ENCODE data around the gene NBAS. TPM values are rescaled to one million over a fixed set of nuclear protein-coding genes. Genes with fewer than 3 reads are reported as not detected.

NBAS gene
- total and polyA plus RNA-seq, 10 of the 15 experiments (the other 5 are each of a cell fraction or from before 2014, with no cell fraction given) = 4.3 to 32.7 (median 20.8) TPM

GRCh38 chr2:15415748-15416147 lies 145.4 kb downstream of the NBAS start:
- H3K79me2 ChIP-seq (ENCODE audit: control insufficient read depth, insufficient read depth, low read length) = no peaks in the 10 kb centered on the region
- no peak overlapping the region for H3K27ac ChIP-seq (ENCODE audit: control insufficient read depth, insufficient read depth)
- no peaks in the 10 kb centered on the region for H3K4me1 ChIP-seq (ENCODE audit: control insufficient read depth, insufficient read depth, low read length)
- H2AFZ ChIP-seq (ENCODE audit: control insufficient read depth, low read depth, low read length) = no peak overlapping the region
- H3K9me3 ChIP-seq (replicated peaks; ENCODE audit: control insufficient read depth, insufficient read depth, low read length) = no peaks in the 10 kb centered on the region
- H3K36me3 ChIP-seq (ENCODE audit: control insufficient read depth in 2 of 2, insufficient read depth in 2 of 2, low read length in 1 of 2) = peaks cover 1 to 5% of the 10 kb centered on the region in 2 experiments; a peak in 1 of 4 replicates
- H4K20me1 ChIP-seq (ENCODE audit: control insufficient read depth, insufficient read depth) = no peaks in the 10 kb centered on the region
- ChIA-PET RAD21 (ENCODE audit: unreplicated experiment) (no interaction called here), SMC1A (ENCODE audit: uncharacterized antibody, unreplicated experiment) (no interaction called here), CTCF (no interaction called here), POLR2A (no interaction called here)
- no peak overlapping the region for H3K4me2 ChIP-seq (ENCODE audit: control insufficient read depth, insufficient read depth)
- WGBS (ENCODE audit: insufficient coverage, insufficient replicate concordance, low lambda C conversion rate, missing lambda C conversion rate) = 100% methylated on average over 2 of the region's 2 CpGs
- intact Hi-C loops (cut with micrococcal nuclease; ENCODE audit: unreplicated experiment) (no loop called here), in situ Hi-C loops (cut with MboI) (no loop called here)
- FAIRE-seq = no peak
- DNase-seq (ENCODE audit: low read depth, low spot score) = no peak
- H3K4me3 ChIP-seq = no peak overlapping the region
- H3K9ac ChIP-seq (ENCODE audit: control insufficient read depth, insufficient read depth, low read length) = no peak overlapping the region
- no peak for ATAC-seq
- no peak for TF ChIP-seq YY1 (IDR thresholded peaks at IDR 0.05; ENCODE audit: low read depth, low read length)
- no peak for TF ChIP-seq SREBF1 (IDR thresholded peaks at IDR 0.05; ENCODE audit: low read length)
- no peak for TF ChIP-seq ATF7 (IDR thresholded peaks at IDR 0.05; ENCODE audit: low read depth)
- no peak for TF ChIP-seq KDM1A (IDR thresholded peaks at IDR 0.05; ENCODE audit: borderline replicate concordance)
- no peak for TF ChIP-seq ZNF207 (IDR thresholded peaks at IDR 0.05; ENCODE audit: borderline replicate concordance)
- no peak for TF ChIP-seq CBX3 (IDR thresholded peaks at IDR 0.05; ENCODE audit: borderline replicate concordance, low read depth)
- TF ChIP-seq EZH2 (IDR thresholded peaks at IDR 0.05; ENCODE audit: borderline replicate concordance, control insufficient read depth, low read depth, low read length) = no peak
- TF ChIP-seq MLLT1 (IDR thresholded peaks at IDR 0.05) = no peak
- no peak for TF ChIP-seq SP1 (IDR thresholded peaks at IDR 0.05; ENCODE audit: low read depth, low read length)
- TF ChIP-seq SMC3 (IDR thresholded peaks at IDR 0.05; ENCODE audit: borderline replicate concordance, low read length) = no peak
- no peak for TF ChIP-seq TAF1 (IDR thresholded peaks at IDR 0.05; ENCODE audit: borderline replicate concordance, low read depth, low read length)
- TF ChIP-seq ZNF687 (IDR thresholded peaks at IDR 0.05) = no peak
- no peak for TF ChIP-seq NFYA (IDR thresholded peaks at IDR 0.05; ENCODE audit: borderline replicate concordance, low read depth, low read length)
- no peak for TF ChIP-seq SIN3A (IDR thresholded peaks at IDR 0.05; ENCODE audit: low read depth, low read length)
- no peaks in the 10 kb centered on the region for H3K27me3 ChIP-seq (replicated peaks in 1 of 2; ENCODE audit: control insufficient read depth in 2 of 2, insufficient read depth in 2 of 2, low read length in 1 of 2)
- BruUV-seq (replicated peaks) = no TSS peak

All from GM12878 (cell line).